Nephron (organoid): ENCODE data around the gene CUL1.
A peak's percentile ranks its signal among the peaks of the same experiment; 100 is the strongest.

Experiments
- H3K27ac Mint-ChIP-seq, 3 experiments: 2 replicates each; pipeline ENCODE4 v1.8.0; 2020; ENCODE audit warnings: mixed read lengths in 3 of 3, mild to moderate bottlenecking in 2 of 3, moderate library complexity in 1 of 3
- H3K27me3 Mint-ChIP-seq: 2 replicates; pipeline ENCODE4 v1.8.0; 2021; ENCODE audit warnings: low read depth, mild to moderate bottlenecking, moderate library complexity, mixed read lengths
- H3K36me3 Mint-ChIP-seq: 2 replicates; pipeline ENCODE4 v1.8.0; 2020; ENCODE audit warnings: low read depth, mixed read lengths
- H3K4me1 Mint-ChIP-seq: 2 replicates; pipeline ENCODE4 v1.8.0; 2020; ENCODE audit warnings: mixed read lengths
- H3K4me3 Mint-ChIP-seq, 3 experiments: 2 replicates each; pipeline ENCODE4 v1.8.0; 2020; ENCODE audit warnings: mild to moderate bottlenecking in 3 of 3, mixed read lengths in 3 of 3, moderate library complexity in 2 of 3
- H3K9me3 Mint-ChIP-seq: 2 replicates; pipeline ENCODE4 v1.8.0; 2020; ENCODE audit warnings: mixed read lengths
- CTCF ChIP-seq, 3 experiments: fragments of 200-600 bp; sonication (generic); IDR thresholded peaks; one replicate each; pipeline ENCODE4 v1.5.0; 2021; ENCODE audit warnings: antibody characterized with exemption in 3 of 3; ENCODE audit not compliant: unreplicated experiment in 3 of 3

CUL1 gene

GRCh38 chr7:148688526-148688925 is 10.2 kb upstream of the CUL1 start:
- H3K27me3 Mint-ChIP-seq, result no peaks in the 10 kb centered on the region
- no peaks in the 10 kb centered on the region for H3K36me3 Mint-ChIP-seq
- H3K4me1 Mint-ChIP-seq, result no peaks in the 10 kb centered on the region
- no peak overlapping the region for H3K27ac Mint-ChIP-seq
- TF ChIP-seq CTCF (IDR thresholded peaks at IDR 0.05; ENCODE audit: unreplicated experiment in 3 of 3), result no peak
- no peak overlapping the region for H3K4me3 Mint-ChIP-seq
- H3K9me3 Mint-ChIP-seq, result no peaks in the 10 kb centered on the region

- no peak overlapping the region for H3K27ac Mint-ChIP-seq
- no peaks in the 10 kb centered on the region for H3K36me3 Mint-ChIP-seq
- peaks cover 15% of the 10 kb centered on the region for H3K4me1 Mint-ChIP-seq
- no peak overlapping the region for H3K4me3 Mint-ChIP-seq
- no peaks in the 10 kb centered on the region for H3K9me3 Mint-ChIP-seq
- no peak for TF ChIP-seq CTCF (IDR thresholded peaks at IDR 0.05; ENCODE audit: unreplicated experiment in 3 of 3)
- H3K27me3 Mint-ChIP-seq, result peaks cover 4% of the 10 kb centered on the region
Observed at GRCh38 chr7:148693651-148694050, 5.1 kb upstream of the CUL1 start.

GRCh38 chr7:148694631-148695030 is 4.1 kb upstream of the CUL1 start:
- Mint-ChIP-seq H3K9me3 (no peaks in the 10 kb centered on the region), H3K4me1 (peaks cover 15% of the 10 kb centered on the region), H3K27ac (no peak overlapping the region), H3K4me3 (no peak overlapping the region), H3K36me3 (no peaks in the 10 kb centered on the region), H3K27me3 (peaks cover 4% of the 10 kb centered on the region)
- TF ChIP-seq CTCF (IDR thresholded peaks at IDR 0.05; ENCODE audit: unreplicated experiment in 3 of 3), result no peak

- H3K4me3 Mint-ChIP-seq, result peak overlapping the region; percentile 37 to 79 (median 65)
- TF ChIP-seq CTCF (IDR thresholded peaks at IDR 0.05; ENCODE audit: unreplicated experiment in 3 of 3), result no peak
- H3K4me1 Mint-ChIP-seq, result peaks cover 24% of the 10 kb centered on the region
Observed at GRCh38 chr7:148695953-148696352, 2.8 kb upstream of the CUL1 start.

DNA sequence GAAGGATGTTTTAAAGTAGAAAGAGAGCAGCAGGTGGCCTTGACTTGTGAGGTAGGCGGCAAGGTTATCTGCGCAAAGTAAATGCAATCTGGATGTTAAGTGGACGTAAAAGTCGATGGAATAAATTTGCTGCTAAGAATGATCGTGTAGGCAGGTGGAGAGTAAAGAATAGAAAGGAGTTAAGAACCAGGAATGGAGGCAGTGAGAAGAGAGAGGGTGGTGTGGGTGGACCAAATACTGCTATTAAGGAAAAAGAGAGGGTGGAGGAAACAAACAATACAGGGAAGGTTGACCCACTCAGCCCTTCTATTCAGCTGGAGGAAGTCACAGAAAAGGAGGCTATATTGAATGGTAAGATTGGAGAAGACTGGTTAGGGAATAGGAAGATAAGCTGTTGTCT is 1.9 kb upstream of the CUL1 start:
- TF ChIP-seq CTCF (IDR thresholded peaks at IDR 0.05; ENCODE audit: unreplicated experiment in 3 of 3), result no peak
- H3K9me3 Mint-ChIP-seq, result no peaks in the 10 kb centered on the region
- H3K4me1 Mint-ChIP-seq, result peaks cover 32% of the 10 kb centered on the region
- peaks cover 4% of the 10 kb centered on the region for H3K27me3 Mint-ChIP-seq
- peak overlapping the region; percentile 44 to 92 (median 82) for H3K27ac Mint-ChIP-seq
- H3K36me3 Mint-ChIP-seq, result no peaks in the 10 kb centered on the region
- peak overlapping the region; percentile 88 to 95 (median 89) for H3K4me3 Mint-ChIP-seq

More at GRCh38 chr7:148695953-148696352, 2.8 kb upstream of the CUL1 start:
- Mint-ChIP-seq H3K9me3 (no peaks in the 10 kb centered on the region), H3K27me3 (peaks cover 4% of the 10 kb centered on the region), H3K27ac (peak overlapping the region in 2 of 3 experiments; percentile 1 to 8), H3K36me3 (no peaks in the 10 kb centered on the region)

DNA sequence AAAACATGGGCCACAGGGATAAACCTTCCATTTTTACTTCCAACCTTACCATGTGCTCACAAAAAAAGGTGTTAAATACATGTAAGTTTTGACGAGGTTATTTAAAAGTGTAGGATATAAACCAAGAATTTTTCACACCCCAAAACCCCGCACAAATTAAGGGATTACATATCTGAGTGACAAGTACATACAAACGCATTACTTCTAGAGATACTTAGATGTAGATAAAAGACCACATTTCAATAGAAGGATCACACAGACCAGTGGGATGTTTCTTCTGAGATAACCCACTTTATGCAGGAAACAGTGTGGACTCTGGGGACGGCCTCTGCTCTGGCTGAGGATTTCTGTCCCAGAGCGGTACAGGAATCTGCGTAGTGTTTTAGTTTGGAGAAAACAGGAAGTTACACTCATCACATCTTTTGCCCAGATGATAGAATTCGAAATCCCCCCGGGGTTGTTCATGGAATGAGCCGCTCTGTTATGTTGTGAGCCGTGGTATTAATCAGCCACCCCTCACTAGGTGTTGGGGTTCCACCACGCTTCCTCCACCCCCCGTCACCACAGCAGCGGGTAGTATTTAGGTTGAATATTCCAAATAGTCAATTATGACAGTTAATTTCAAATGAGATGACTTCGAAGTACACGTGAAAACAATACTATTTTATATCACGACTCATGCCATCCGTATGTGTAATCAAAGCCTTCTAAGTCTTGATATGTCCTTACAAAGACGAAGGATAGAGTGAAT is 1.3 kb upstream of the CUL1 start:
- no peak for TF ChIP-seq CTCF (IDR thresholded peaks at IDR 0.05; ENCODE audit: unreplicated experiment in 3 of 3)
- Mint-ChIP-seq H3K4me3 (peak overlapping the region; percentile 88 to 95 (median 89)), H3K9me3 (no peaks in the 10 kb centered on the region), H3K36me3 (no peaks in the 10 kb centered on the region), H3K27ac (peak overlapping the region; percentile 92 to 97 (median 96)), H3K27me3 (peaks cover 4% of the 10 kb centered on the region), H3K4me1 (peaks cover 35% of the 10 kb centered on the region)
